Measurements from ENCODE around the gene LUM. TPM values are rescaled to one million over a fixed set of nuclear protein-coding genes. Genes with fewer than 3 reads are reported as not detected.

The LUM gene
- total RNA-seq, 3 donors from 2014 or later = 22.1 to 83.2 (median 68.5) TPM

DNA sequence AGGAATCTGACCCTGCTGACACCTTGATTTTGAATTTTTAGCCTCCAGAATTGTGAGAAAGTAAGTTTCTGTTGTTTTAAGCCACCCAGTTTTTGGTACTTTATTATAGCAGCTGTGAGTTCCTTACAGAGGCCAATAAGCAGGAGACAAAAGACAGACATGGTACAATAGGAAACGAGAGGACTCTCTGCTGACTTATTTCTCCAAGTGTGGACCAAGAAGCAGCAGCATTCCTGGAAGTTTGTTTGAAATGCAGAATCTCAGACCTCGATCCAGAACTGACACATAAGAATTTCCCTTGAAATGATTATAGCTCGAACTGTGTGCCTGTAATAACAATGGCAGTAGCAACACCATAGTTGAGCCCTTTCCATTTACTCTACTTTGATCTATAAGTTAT is 31.9 kb upstream of the LUM start:
- intact Hi-C loops (cut with DNase I, micrococcal nuclease) = no loop called here
- Histone ChIP-seq H3K36me3 (ENCODE audit: low read depth) (no peaks in the 10 kb centered on the region), H3K4me3 (no peak overlapping the region), H3K9me3 (no peaks in the 10 kb centered on the region), H3K4me1 (ENCODE audit: low read depth) (no peaks in the 10 kb centered on the region)
- no peak for ATAC-seq
- no peak for DNase-seq
- TF ChIP-seq, protein P1, sequence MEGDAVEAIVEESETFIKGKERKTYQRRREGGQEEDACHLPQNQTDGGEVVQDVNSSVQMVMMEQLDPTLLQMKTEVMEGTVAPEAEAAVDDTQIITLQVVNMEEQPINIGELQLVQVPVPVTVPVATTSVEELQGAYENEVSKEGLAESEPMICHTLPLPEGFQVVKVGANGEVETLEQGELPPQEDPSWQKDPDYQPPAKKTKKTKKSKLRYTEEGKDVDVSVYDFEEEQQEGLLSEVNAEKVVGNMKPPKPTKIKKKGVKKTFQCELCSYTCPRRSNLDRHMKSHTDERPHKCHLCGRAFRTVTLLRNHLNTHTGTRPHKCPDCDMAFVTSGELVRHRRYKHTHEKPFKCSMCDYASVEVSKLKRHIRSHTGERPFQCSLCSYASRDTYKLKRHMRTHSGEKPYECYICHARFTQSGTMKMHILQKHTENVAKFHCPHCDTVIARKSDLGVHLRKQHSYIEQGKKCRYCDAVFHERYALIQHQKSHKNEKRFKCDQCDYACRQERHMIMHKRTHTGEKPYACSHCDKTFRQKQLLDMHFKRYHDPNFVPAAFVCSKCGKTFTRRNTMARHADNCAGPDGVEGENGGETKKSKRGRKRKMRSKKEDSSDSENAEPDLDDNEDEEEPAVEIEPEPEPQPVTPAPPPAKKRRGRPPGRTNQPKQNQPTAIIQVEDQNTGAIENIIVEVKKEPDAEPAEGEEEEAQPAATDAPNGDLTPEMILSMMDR (IDR thresholded peaks at IDR 0.05) = no peak

DNA sequence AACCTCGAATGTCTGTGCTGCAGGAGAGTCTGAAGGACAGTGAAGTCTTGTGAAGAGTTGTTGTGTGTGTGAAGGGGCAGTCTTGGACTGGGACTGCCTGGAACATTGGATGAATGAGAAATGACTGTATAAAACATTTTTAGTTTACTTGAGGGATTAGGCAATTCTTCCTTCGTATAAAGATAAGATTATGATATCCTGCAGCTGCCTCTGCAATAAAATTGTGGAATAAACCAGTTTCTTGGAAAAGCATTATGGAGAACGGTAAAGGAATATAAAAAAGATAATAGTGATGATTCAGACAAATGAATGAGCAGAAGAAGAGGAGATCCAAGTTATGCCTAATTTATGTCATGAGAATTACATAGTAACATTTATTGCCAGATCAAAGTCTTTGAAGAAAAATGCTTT is 30.9 kb upstream of the LUM start:
- no peaks in the 10 kb centered on the region for H3K9me3 ChIP-seq
- peak; percentile 39 for ATAC-seq
- no peak overlapping the region for H3K4me3 ChIP-seq
- no peaks in the 10 kb centered on the region for H3K36me3 ChIP-seq (ENCODE audit: low read depth)
- no peak for DNase-seq
- no peaks in the 10 kb centered on the region for H3K4me1 ChIP-seq (ENCODE audit: low read depth)
- intact Hi-C loops (cut with DNase I, micrococcal nuclease) = no loop called here
- TF ChIP-seq, protein P1 (IDR thresholded peaks at IDR 0.05) = no peak

DNA sequence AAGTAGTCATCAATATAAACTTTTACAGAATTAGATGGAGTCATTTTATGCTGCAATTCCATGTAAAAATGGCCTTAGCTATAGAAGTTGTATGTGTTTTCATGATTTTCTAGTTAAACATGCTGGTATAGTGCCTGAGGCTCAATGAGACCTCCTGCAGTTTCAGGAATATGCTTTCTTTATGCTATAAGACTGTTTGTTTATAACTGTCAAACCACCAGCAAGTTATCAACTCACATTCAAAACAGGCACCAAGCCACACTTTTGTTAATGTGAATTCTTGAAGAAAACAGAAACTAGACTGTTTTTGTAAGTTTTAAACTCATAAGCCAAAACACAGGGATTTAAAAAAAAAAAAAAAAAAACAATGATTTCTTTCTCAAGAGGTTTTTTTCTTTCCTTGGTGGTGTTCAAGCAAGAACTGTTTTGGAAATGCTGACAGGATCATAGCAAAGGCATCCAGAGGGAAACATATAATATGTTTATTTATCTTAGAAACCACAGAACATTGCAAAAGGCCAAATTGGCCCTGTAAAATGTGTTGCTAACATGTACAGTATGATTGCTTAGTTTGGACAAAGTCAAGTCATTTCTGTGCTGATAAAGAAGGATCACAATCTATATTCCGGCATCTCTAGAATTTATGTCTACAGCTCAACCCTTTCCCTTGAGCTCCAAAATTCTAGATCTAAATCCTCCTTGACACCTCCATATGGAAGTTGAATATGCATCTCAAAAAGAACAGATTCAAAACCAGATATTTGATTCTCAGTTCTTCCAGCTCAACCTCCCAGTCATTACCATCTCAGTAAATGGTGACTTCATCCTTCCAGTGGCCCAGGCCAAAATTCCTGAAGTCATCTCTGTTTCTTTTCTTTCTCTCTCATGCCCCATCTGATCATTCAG is 29.0 kb upstream of the LUM start:
- DNase-seq = peak in 1 of 3 donors; percentile 8
- intact Hi-C loops (cut with DNase I, micrococcal nuclease) = no loop called here
- H3K4me3 ChIP-seq = no peak overlapping the region
- no peaks in the 10 kb centered on the region for H3K9me3 ChIP-seq
- H3K36me3 ChIP-seq (ENCODE audit: low read depth) = no peaks in the 10 kb centered on the region
- no peaks in the 10 kb centered on the region for H3K4me1 ChIP-seq (ENCODE audit: low read depth)
- ATAC-seq = peak; percentile 29
- TF ChIP-seq, protein P1 (IDR thresholded peaks at IDR 0.05) = no peak

DNA sequence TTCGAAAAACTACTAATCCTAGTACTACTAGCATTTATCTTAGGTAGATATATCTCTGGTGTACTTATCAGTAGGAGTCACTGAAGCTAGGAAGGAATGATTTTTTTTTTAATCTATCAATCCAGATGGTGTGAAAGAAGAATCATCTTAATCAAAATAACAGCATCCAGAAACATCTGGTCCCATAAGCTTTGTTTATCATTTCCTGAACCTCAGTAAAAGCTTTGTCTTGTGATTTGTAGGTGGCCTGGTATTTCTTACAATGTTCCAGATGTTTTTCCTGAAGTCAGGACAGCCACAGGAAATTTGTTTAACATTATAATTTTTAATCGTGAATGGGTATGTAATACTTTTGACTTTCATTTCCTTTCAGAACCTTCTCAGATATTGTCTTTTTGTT is 28.0 kb upstream of the LUM start:
- TF ChIP-seq, protein P1 (IDR thresholded peaks at IDR 0.05) = no peak
- Histone ChIP-seq H3K4me3 (no peak overlapping the region), H3K4me1 (ENCODE audit: low read depth) (no peaks in the 10 kb centered on the region), H3K36me3 (ENCODE audit: low read depth) (no peaks in the 10 kb centered on the region), H3K9me3 (no peaks in the 10 kb centered on the region)
- ATAC-seq = no peak
- intact Hi-C loops (cut with DNase I, micrococcal nuclease) = no loop called here
- DNase-seq = no peak

DNA sequence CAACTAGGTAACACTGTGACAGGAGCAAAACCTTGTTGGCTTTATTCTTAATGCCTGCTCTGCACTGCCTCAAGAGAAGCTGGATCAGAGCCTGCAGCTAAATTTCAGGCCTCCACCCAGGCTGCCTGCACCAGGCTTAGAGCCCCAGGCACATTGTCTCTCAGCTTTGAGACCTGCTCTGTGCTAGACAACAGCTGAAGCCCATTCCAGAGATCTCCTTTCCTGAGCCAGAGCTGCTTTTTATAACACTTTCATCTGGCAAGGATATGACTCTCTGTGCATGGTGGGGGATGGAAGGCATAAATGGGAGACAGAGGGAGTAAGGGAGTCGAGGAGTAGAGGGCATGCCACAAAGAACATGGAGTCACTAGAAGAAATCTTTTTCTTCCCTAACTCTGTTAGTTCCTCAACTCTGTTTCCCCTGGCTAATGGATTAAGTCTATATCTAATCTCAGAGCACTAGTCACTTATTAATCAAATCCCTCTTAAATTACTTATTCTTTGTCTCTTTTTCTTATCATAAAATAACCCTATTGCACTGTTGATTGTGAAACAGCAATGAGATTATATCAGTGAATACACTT is 27.1 kb upstream of the LUM start:
- intact Hi-C loops (cut with DNase I, micrococcal nuclease) = no loop called here

More for the DNA sequence above, 27.1 kb upstream of the LUM start:
- no peaks in the 10 kb centered on the region for H3K36me3 ChIP-seq (ENCODE audit: low read depth)
- DNase-seq (peak in 1 of 3 donors; percentile 4), ATAC-seq (peak; percentile 41)
- H3K4me1 ChIP-seq (ENCODE audit: low read depth) = no peaks in the 10 kb centered on the region
- no peaks in the 10 kb centered on the region for H3K9me3 ChIP-seq
- no peak overlapping the region for H3K4me3 ChIP-seq
- TF ChIP-seq, protein P1 (IDR thresholded peaks at IDR 0.05) = no peak
